ENCODE results near the gene REXO1. TPM values are rescaled to one million over a fixed set of nuclear protein-coding genes. Genes with fewer than 3 reads are reported as not detected.

REXO1 gene
- total and polyA plus RNA-seq, 9 of the 15 experiments (the other 6 are each of a cell fraction or from before 2014, with no cell fraction given) = 0.04 to 63.3 (median 15.8) TPM

- H3K36me3 ChIP-seq (ENCODE audit: control insufficient read depth, insufficient read depth, low read length) = peaks cover 27% of the 10 kb centered on the region; the same call in 1 of the 3 replicates
- peaks cover 61 to 97% of the 10 kb centered on the region in 2 experiments for H3K4me1 ChIP-seq (replicated peaks in 1 of 2; ENCODE audit: control insufficient read depth in 2 of 2, insufficient read depth in 2 of 2, low read length in 2 of 2)
- peak in 2 of 4 experiments; percentile 72 to 92 for DNase-seq (ENCODE audit: extremely low read depth in 1 of 4, low spot score in 3 of 4)
- peak overlapping the region; percentile 68 to 93 for H3K9ac ChIP-seq (ENCODE audit: insufficient read depth in 1 of 2, low read depth in 2 of 2, low read length in 2 of 2)
- ChIA-PET POLR2A (interaction anchor here (0.6 to 5.2 kb wide), 8 partner anchors 10 to 62 kb away, joined by 3 to 46 read pairs (median 4); no protein-coding TSS in a partner anchor), CTCF (ENCODE audit: low intra/inter-chr PET ratio) (no interaction called here)
- H2AFZ ChIP-seq (ENCODE audit: low read depth, low read length) = no peak overlapping the region; the same call in 1 of the 2 replicates
- peaks cover 87% of the 10 kb centered on the region for H3K79me2 ChIP-seq (ENCODE audit: control insufficient read depth, insufficient read depth, low read length)
- in situ Hi-C loops (cut with MboI) = no loop called here
- ATAC-seq = peak; percentile 56
- peak; percentile 92 for FAIRE-seq
- peak overlapping the region; percentile 82 for H3K27ac ChIP-seq (ENCODE audit: extremely low read depth, low read depth, low read length)
- H3K9me1 ChIP-seq (ENCODE audit: control insufficient read depth, insufficient read depth, low read length) = no peaks in the 10 kb centered on the region
- H3K9me3 ChIP-seq (replicated peaks; ENCODE audit: control insufficient read depth, insufficient read depth, low read depth, low read length) = no peaks in the 10 kb centered on the region
- intact Hi-C loops (cut with micrococcal nuclease) = no loop called here
- H4K20me1 ChIP-seq (replicated peaks; ENCODE audit: control insufficient read depth, insufficient read depth, low read length) = peaks cover 13% of the 10 kb centered on the region
- WGBS (ENCODE audit: insufficient coverage, low coverage, missing lambda C conversion rate) = 1% methylated on average over 25 of the region's 37 CpGs
- no TSS peak for BruUV-seq (replicated peaks)
- no peaks in the 10 kb centered on the region for H3K27me3 ChIP-seq (ENCODE audit: control insufficient read depth in 2 of 2, insufficient read depth in 2 of 2, low read length in 2 of 2)
- peak overlapping the region; percentile 57 for H3K4me3 ChIP-seq
- peak overlapping the region; percentile 94 for H3K4me2 ChIP-seq (ENCODE audit: insufficient read depth, low read length)
- TF ChIP-seq TRIM25 (IDR thresholded peaks at IDR 0.05; ENCODE audit: borderline replicate concordance) (no peak), RCOR1 (IDR thresholded peaks at IDR 0.05; ENCODE audit: borderline replicate concordance in 1 of 2, low read depth in 2 of 2, low read length in 2 of 2) (peak in 1 of 2 experiments; percentile 70; a peak in 2 of 4 replicates), GATAD2A (IDR thresholded peaks at IDR 0.05) (peak; percentile 72; the same call in 1 of the 2 replicates), ELF1 (tag; IDR thresholded peaks at IDR 0.05) (no peak), ZFPM2 (CRISPR knock-in tag; IDR thresholded peaks at IDR 0.05) (no peak), NR2C1 (IDR thresholded peaks at IDR 0.05) (no peak), NR2C1 (tag; IDR thresholded peaks at IDR 0.05) (no peak), HOXB6 (CRISPR knock-in tag; IDR thresholded peaks at IDR 0.05; ENCODE audit: borderline replicate concordance) (no peak), CXXC5 (CRISPR knock-in tag; IDR thresholded peaks at IDR 0.05) (peak; percentile 69), NCOR1 (IDR thresholded peaks at IDR 0.05) (0 out of 2 replicates have a peak, but pooled peaks have one; percentile 9), NRF1 (conservative IDR thresholded peaks at IDR 0.05 in 1 of 2, IDR thresholded peaks at IDR 0.05 in 1 of 2) (0 out of 4 replicates have a peak, but pooled peaks of 1 of the 2 experiments have one; percentile 7), MXI1 (IDR thresholded peaks at IDR 0.05; ENCODE audit: low read depth, low read length) (peak; percentile 42), BRD9 (IDR thresholded peaks at IDR 0.05; ENCODE audit: low read depth, partially characterized antibody) (no peak), SIN3A (IDR thresholded peaks at IDR 0.05; ENCODE audit: borderline replicate concordance in 2 of 2, control insufficient read depth in 1 of 2, low read depth in 2 of 2, low read length in 2 of 2) (peak; percentile 33 to 63; a peak in 2 of 4 replicates), TAF9B (IDR thresholded peaks at IDR 0.05; ENCODE audit: partially characterized antibody) (no peak), CTBP1 (IDR thresholded peaks at IDR 0.05; ENCODE audit: borderline replicate concordance) (peak; percentile 44; the same call in 1 of the 2 replicates)
- TF ChIP-seq, protein P1, sequence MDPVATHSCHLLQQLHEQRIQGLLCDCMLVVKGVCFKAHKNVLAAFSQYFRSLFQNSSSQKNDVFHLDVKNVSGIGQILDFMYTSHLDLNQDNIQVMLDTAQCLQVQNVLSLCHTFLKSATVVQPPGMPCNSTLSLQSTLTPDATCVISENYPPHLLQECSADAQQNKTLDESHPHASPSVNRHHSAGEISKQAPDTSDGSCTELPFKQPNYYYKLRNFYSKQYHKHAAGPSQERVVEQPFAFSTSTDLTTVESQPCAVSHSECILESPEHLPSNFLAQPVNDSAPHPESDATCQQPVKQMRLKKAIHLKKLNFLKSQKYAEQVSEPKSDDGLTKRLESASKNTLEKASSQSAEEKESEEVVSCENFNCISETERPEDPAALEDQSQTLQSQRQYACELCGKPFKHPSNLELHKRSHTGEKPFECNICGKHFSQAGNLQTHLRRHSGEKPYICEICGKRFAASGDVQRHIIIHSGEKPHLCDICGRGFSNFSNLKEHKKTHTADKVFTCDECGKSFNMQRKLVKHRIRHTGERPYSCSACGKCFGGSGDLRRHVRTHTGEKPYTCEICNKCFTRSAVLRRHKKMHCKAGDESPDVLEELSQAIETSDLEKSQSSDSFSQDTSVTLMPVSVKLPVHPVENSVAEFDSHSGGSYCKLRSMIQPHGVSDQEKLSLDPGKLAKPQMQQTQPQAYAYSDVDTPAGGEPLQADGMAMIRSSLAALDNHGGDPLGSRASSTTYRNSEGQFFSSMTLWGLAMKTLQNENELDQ (CRISPR knock-in tag; IDR thresholded peaks at IDR 0.05; ENCODE audit: borderline replicate concordance) = no peak
- TF ChIP-seq, protein P2, sequence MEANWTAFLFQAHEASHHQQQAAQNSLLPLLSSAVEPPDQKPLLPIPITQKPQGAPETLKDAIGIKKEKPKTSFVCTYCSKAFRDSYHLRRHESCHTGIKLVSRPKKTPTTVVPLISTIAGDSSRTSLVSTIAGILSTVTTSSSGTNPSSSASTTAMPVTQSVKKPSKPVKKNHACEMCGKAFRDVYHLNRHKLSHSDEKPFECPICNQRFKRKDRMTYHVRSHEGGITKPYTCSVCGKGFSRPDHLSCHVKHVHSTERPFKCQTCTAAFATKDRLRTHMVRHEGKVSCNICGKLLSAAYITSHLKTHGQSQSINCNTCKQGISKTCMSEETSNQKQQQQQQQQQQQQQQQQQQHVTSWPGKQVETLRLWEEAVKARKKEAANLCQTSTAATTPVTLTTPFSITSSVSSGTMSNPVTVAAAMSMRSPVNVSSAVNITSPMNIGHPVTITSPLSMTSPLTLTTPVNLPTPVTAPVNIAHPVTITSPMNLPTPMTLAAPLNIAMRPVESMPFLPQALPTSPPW (CRISPR knock-in tag; IDR thresholded peaks at IDR 0.05) = peak; percentile 65
Observed at GRCh38 chr19:1854542-1855039, 6.3 kb upstream of the REXO1 start.

Data from K562 (cell line).